ENCODE measurements around the gene USH1C.

- TF ChIP-seq CTCF (IDR thresholded peaks at IDR 0.05) (no peak), EZH2phosphoT487 (IDR thresholded peaks at IDR 0.05) (no peak), EZH2 (IDR thresholded peaks at IDR 0.05) (no peak)
Measured at GRCh38 chr11:17490938-17491337, 53.3 kb downstream of the USH1C start.

All from neural progenitor cell (in vitro differentiated cells).